ENCODE results near the gene C5. TPM values are rescaled to one million over a fixed set of nuclear protein-coding genes. Genes with fewer than 3 reads are reported as not detected.
A peak's percentile ranks its signal among the peaks of the same experiment; 100 is the strongest.

C5 gene
- total RNA-seq, 2 donors from 2014 or later: 59.5 to 96.6 TPM

DNA sequence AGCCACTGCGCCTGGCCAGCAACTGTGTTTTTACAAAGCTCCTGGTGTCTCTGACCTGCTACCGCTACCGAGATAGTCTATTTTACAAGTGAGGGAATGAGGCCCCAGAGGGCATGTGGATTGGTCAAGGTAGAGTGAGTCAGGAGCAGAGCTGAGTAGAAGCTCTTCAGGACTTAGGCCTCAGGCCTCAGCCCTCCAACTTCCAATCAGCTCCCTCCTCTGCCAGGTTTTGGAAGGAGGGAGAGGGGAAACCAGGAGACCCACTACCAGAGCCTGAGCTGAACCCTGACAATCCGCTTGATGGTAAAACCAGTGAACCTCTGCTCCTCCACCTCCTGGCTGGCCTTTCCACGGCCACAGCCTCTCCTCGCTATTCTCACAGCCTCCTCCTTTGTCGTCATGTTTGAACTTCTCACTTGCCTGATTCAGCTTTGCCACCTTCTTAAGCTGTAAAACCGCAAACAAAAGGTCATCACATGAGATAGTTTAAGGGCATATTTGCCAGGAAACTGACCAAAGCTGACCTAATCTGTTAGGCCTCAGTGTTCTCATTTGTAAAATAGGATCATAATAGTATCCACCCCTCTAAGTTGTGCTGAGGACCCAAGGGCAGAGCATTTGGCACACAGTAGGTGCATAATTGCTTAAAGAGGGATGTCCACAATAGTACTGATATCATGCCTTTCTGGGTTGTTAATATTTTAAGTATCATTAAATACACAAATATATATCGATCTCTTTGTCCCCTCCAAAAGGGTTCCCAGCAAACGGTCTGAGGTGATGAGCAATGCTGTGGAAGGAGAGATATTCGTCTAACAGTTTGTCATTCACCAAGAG lies 125.2 kb downstream of the C5 start:
- no peaks in the 10 kb centered on the region for H3K9me3 Mint-ChIP-seq
- no peak overlapping the region for H3K27ac Mint-ChIP-seq
- TF ChIP-seq, protein P1, sequence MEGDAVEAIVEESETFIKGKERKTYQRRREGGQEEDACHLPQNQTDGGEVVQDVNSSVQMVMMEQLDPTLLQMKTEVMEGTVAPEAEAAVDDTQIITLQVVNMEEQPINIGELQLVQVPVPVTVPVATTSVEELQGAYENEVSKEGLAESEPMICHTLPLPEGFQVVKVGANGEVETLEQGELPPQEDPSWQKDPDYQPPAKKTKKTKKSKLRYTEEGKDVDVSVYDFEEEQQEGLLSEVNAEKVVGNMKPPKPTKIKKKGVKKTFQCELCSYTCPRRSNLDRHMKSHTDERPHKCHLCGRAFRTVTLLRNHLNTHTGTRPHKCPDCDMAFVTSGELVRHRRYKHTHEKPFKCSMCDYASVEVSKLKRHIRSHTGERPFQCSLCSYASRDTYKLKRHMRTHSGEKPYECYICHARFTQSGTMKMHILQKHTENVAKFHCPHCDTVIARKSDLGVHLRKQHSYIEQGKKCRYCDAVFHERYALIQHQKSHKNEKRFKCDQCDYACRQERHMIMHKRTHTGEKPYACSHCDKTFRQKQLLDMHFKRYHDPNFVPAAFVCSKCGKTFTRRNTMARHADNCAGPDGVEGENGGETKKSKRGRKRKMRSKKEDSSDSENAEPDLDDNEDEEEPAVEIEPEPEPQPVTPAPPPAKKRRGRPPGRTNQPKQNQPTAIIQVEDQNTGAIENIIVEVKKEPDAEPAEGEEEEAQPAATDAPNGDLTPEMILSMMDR (conservative IDR thresholded peaks at IDR 0.05): no peak
- DNase-seq: peak; percentile 63
- Histone ChIP-seq H3K27ac (ENCODE audit: low read depth, low read length) (no peak overlapping the region), H3K36me3 (ENCODE audit: control insufficient read depth, insufficient read depth, low read length) (no peaks in the 10 kb centered on the region), H3K4me1 (ENCODE audit: control insufficient read depth, insufficient read depth, low read length) (peaks cover 35% of the 10 kb centered on the region), H3K9me3 (ENCODE audit: control insufficient read depth, low read length) (no peaks in the 10 kb centered on the region), H3K9ac (ENCODE audit: extremely low read depth, low read length, poor library complexity, severe bottlenecking) (no peak overlapping the region), H3K4me3 (ENCODE audit: low read length) (no peak overlapping the region), H3K27me3 (ENCODE audit: control insufficient read depth, insufficient read depth, low read length, poor library complexity, severe bottlenecking) (peaks cover 12% of the 10 kb centered on the region)
- H3K4me3 Mint-ChIP-seq: no peak overlapping the region
- peaks cover 14% of the 10 kb centered on the region for H3K27me3 Mint-ChIP-seq (ENCODE audit: insufficient read depth)
- WGBS, 2 experiments (ENCODE audit: insufficient coverage in 1 of 2, insufficient read length in 1 of 2): 63 to 82% methylated on average over 5 to 11 of the region's 11 CpGs
- peaks cover 48% of the 10 kb centered on the region for H3K4me1 Mint-ChIP-seq
- H3K36me3 Mint-ChIP-seq (ENCODE audit: low read depth): no peaks in the 10 kb centered on the region

GRCh38 chr9:120923620-120924328 lies 126.3 kb downstream of the C5 start:
- no peak overlapping the region for H3K4me3 ChIP-seq (ENCODE audit: low read length)
- peaks cover 39% of the 10 kb centered on the region for H3K4me1 ChIP-seq (ENCODE audit: control insufficient read depth, insufficient read depth, low read length)
- no peak overlapping the region for H3K27ac Mint-ChIP-seq
- TF ChIP-seq, protein P1 (conservative IDR thresholded peaks at IDR 0.05): no peak
- 92% methylated on average over 10 to 11 of the region's 11 CpGs for WGBS, 2 experiments (ENCODE audit: insufficient coverage in 1 of 2, insufficient read length in 1 of 2)
- H3K4me1 Mint-ChIP-seq: peaks cover 50% of the 10 kb centered on the region
- no peak overlapping the region for H3K4me3 Mint-ChIP-seq
- H3K27ac ChIP-seq (ENCODE audit: low read depth, low read length): no peak overlapping the region
- H3K9ac ChIP-seq (ENCODE audit: extremely low read depth, low read length, poor library complexity, severe bottlenecking): no peak overlapping the region
- H3K36me3 ChIP-seq (ENCODE audit: control insufficient read depth, insufficient read depth, low read length): no peaks in the 10 kb centered on the region
- peaks cover 14% of the 10 kb centered on the region for H3K27me3 Mint-ChIP-seq (ENCODE audit: insufficient read depth)
- no peaks in the 10 kb centered on the region for H3K9me3 Mint-ChIP-seq
- peaks cover 6% of the 10 kb centered on the region for H3K27me3 ChIP-seq (ENCODE audit: control insufficient read depth, insufficient read depth, low read length, poor library complexity, severe bottlenecking)
- no peak for DNase-seq
- H3K9me3 ChIP-seq (ENCODE audit: control insufficient read depth, low read length): no peaks in the 10 kb centered on the region
- H3K36me3 Mint-ChIP-seq (ENCODE audit: low read depth): no peaks in the 10 kb centered on the region

DNA sequence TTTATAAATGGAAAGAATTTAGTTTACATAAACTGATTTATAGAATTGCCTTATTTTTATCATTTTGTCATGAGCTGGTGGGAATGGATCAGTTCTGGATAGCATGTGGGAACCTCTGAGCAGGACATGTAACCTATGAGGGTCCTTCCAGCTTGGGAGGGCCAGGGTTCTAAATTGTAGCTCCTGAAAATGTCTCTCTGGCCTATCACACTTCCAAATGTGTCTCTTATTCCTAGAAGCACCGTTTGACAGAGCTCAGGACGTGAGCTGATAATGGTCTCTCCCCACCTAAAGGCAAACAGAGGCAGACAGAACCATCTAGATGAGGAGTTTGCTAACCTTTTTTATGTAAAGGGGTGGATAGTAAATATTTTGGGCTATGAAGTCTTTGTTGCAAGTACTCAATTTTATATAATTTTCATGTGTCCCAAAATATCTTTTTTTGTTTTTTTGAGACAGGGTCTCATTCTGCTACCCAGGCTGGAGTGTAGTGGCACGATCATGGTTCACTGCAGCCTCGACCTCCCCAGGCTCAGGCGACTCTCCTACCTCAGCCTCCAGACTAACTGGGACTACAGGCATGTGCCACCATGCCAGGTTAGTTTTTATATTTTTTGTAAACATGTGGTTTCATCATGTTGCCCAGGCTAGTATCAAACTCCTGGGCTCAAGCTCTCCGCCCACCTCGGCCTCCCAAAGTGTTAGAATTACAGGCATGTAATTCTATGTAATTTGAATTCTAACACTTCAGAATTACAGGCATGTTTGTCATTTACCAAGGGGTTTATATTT lies 127.5 kb downstream of the C5 start:
- Mint-ChIP-seq H3K9me3 (peaks cover 1% of the 10 kb centered on the region), H3K36me3 (ENCODE audit: low read depth) (no peaks in the 10 kb centered on the region), H3K4me3 (no peak overlapping the region), H3K4me1 (peaks cover 47% of the 10 kb centered on the region), H3K27me3 (ENCODE audit: insufficient read depth) (peaks cover 5% of the 10 kb centered on the region), H3K27ac (no peak overlapping the region)
- no peaks in the 10 kb centered on the region for H3K27me3 ChIP-seq (ENCODE audit: control insufficient read depth, insufficient read depth, low read length, poor library complexity, severe bottlenecking)
- WGBS, 2 experiments (ENCODE audit: insufficient coverage in 1 of 2, insufficient read length in 1 of 2): 74 to 84% methylated on average over 4 to 7 of the region's 7 CpGs
- TF ChIP-seq, protein P1 (conservative IDR thresholded peaks at IDR 0.05): no peak
- no peak overlapping the region for H3K4me3 ChIP-seq (ENCODE audit: low read length)
- H3K27ac ChIP-seq (ENCODE audit: low read depth, low read length): no peak overlapping the region
- H3K9me3 ChIP-seq (ENCODE audit: control insufficient read depth, low read length): no peaks in the 10 kb centered on the region
- H3K36me3 ChIP-seq (ENCODE audit: control insufficient read depth, insufficient read depth, low read length): no peaks in the 10 kb centered on the region
- DNase-seq: no peak
- no peak overlapping the region for H3K9ac ChIP-seq (ENCODE audit: extremely low read depth, low read length, poor library complexity, severe bottlenecking)
- peaks cover 39% of the 10 kb centered on the region for H3K4me1 ChIP-seq (ENCODE audit: control insufficient read depth, insufficient read depth, low read length)

All from endodermal cell (in vitro differentiated cells).